Measurements from ENCODE around the gene TIAM2. TPM values are rescaled to one million over a fixed set of nuclear protein-coding genes. Genes with fewer than 3 reads are reported as not detected.
A peak's percentile ranks its signal among the peaks of the same experiment; 100 is the strongest.

Gene TIAM2
- total RNA-seq, 2 donors from 2014 or later: 9.3 to 10.3 TPM

DNA sequence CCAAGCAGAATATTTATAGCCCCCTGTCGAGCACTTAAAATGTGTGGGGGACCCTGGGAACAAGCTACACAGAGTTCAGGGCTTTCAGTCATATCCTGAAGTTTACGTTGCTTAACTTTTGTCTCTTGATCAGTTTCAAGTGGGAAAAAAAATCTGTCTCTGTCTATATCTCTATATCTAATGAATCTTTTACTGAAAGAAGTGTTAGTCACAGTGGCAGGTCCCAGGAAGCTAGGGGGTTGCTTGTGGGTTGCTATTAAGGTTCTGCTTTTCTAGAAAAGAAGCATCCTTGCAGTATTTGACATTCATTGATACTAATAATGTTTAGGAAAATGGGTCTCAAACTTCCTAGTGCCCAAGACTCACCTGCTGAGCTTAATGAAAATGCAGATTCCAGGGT is 192.0 kb downstream of the TIAM2 start:
- Histone ChIP-seq H3K27ac (no peak overlapping the region), H3K27me3 (no peaks in the 10 kb centered on the region), H3K4me3 (no peak overlapping the region), H3K4me1 (no peaks in the 10 kb centered on the region), H3K36me3 (no peaks in the 10 kb centered on the region), H3K9me3 (no peaks in the 10 kb centered on the region)
- no peak for DNase-seq (ENCODE audit: low spot score)
- TF ChIP-seq, protein P1, sequence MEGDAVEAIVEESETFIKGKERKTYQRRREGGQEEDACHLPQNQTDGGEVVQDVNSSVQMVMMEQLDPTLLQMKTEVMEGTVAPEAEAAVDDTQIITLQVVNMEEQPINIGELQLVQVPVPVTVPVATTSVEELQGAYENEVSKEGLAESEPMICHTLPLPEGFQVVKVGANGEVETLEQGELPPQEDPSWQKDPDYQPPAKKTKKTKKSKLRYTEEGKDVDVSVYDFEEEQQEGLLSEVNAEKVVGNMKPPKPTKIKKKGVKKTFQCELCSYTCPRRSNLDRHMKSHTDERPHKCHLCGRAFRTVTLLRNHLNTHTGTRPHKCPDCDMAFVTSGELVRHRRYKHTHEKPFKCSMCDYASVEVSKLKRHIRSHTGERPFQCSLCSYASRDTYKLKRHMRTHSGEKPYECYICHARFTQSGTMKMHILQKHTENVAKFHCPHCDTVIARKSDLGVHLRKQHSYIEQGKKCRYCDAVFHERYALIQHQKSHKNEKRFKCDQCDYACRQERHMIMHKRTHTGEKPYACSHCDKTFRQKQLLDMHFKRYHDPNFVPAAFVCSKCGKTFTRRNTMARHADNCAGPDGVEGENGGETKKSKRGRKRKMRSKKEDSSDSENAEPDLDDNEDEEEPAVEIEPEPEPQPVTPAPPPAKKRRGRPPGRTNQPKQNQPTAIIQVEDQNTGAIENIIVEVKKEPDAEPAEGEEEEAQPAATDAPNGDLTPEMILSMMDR (IDR thresholded peaks at IDR 0.05): no peak

DNA sequence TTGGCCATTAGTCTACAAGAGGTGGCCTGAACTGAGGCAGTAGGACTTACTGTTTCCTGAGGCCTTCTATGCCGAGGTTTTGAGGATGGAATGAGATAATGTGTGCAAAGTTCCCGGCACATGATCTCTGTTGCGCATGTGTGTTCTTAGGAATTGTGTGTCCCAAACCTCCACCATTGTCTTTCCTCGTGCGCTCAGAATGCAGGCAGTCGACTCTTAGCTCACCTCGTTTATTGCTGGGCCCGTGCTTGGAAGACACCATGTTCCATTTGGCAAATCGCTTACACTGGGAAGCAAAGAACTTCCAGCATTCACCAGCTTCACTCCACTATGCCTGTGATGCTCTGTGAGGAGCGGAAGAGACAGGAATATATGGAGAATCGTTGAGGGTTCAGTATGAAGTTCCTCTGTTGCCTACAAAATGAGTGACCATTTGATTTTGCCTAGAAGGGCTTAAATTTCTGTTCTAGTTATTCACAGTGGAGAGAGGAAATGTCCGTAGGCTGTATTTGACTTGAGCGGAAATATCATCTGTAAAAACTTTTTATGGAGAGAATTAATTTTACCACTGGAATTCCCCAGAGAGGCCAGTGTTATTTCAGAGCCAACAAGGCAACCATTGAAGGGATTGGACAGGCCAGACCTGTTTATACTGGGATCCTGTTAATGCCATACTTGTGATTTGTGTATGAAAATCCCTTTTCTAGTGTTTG is 193.0 kb downstream of the TIAM2 start:
- Histone ChIP-seq H3K36me3 (no peaks in the 10 kb centered on the region), H3K9me3 (no peaks in the 10 kb centered on the region), H3K4me1 (no peaks in the 10 kb centered on the region), H3K27ac (no peak overlapping the region), H3K4me3 (no peak overlapping the region), H3K27me3 (no peaks in the 10 kb centered on the region)
- no peak for DNase-seq (ENCODE audit: low spot score)
- TF ChIP-seq, protein P1 (IDR thresholded peaks at IDR 0.05): no peak

- no peak overlapping the region for H3K4me3 ChIP-seq
Measured at GRCh38 chr6:155188707-155189496, 193.8 kb downstream of the TIAM2 start.

DNA sequence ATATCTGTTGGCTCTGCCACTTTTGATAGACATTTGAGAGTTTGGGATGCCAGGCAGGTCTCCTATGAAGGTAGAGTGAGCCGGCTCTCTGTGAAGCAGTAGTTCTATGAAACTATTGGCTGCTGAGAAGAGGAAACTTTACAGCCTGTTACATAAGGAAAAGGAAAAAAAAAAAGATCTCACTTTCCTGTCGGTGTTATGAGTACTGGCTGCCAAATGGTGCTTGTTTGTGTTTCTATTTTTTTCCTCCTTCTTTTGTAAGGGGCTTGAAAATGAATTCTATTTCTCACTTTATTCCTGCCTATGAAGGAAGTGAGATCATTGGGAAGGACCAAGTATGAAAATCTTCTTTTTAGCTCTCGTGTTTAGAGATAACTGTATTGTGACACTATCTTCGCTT is 195.6 kb downstream of the TIAM2 start:
- H3K4me1 ChIP-seq: no peaks in the 10 kb centered on the region
- no peak for DNase-seq (ENCODE audit: low spot score)
- no peaks in the 10 kb centered on the region for H3K36me3 ChIP-seq
- H3K9me3 ChIP-seq: no peaks in the 10 kb centered on the region
- no peaks in the 10 kb centered on the region for H3K27me3 ChIP-seq
- no peak overlapping the region for H3K4me3 ChIP-seq
- TF ChIP-seq, protein P1 (IDR thresholded peaks at IDR 0.05): no peak
- no peak overlapping the region for H3K27ac ChIP-seq

More at GRCh38 chr6:155188707-155189496, 193.8 kb downstream of the TIAM2 start:
- Histone ChIP-seq H3K27me3 (no peaks in the 10 kb centered on the region), H3K27ac (peak overlapping the region in 1 of 2 donors; percentile 5), H3K9me3 (no peaks in the 10 kb centered on the region), H3K36me3 (no peaks in the 10 kb centered on the region), H3K4me1 (no peaks in the 10 kb centered on the region)
- TF ChIP-seq, protein P1 (IDR thresholded peaks at IDR 0.05): no peak
- no peak for DNase-seq (ENCODE audit: low spot score)

DNA sequence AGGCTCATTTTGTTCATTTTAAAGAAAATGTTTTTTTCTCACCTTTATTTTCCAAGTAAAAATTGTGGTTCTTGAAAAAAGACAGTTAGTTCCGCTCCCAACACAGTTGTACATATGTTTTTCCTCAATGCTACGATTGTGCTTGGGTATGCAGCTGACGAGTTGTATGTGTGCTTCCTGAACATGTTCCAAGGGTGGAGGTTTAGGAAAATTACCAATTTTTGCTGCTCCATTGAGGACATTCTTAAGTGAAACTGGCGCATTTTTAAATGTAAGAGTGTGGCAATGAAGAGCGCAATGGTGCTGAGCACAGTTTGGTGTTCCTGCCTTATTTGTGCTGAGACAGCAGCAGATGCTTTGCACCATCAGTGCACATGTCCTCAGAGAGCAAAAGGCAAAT is 198.4 kb downstream of the TIAM2 start:
- H3K4me3 ChIP-seq: no peak overlapping the region
- H3K27ac ChIP-seq: no peak overlapping the region
- H3K27me3 ChIP-seq: no peaks in the 10 kb centered on the region
- TF ChIP-seq, protein P1 (IDR thresholded peaks at IDR 0.05): no peak
- no peaks in the 10 kb centered on the region for H3K9me3 ChIP-seq
- DNase-seq (ENCODE audit: low spot score): no peak
- no peaks in the 10 kb centered on the region for H3K36me3 ChIP-seq
- H3K4me1 ChIP-seq: no peaks in the 10 kb centered on the region

Measured in right atrium auricular region (tissue), 2 donors.